ENCODE data around the gene ARPC1B. TPM values are rescaled to one million over a fixed set of nuclear protein-coding genes. Genes with fewer than 3 reads are reported as not detected.

The ARPC1B gene
- 267 to 303 TPM (median 287 TPM) in 5 replicates for total RNA-seq (2022; extraction: Qiagen RNA extraction; ENCODE audit: low read depth)

DNA sequence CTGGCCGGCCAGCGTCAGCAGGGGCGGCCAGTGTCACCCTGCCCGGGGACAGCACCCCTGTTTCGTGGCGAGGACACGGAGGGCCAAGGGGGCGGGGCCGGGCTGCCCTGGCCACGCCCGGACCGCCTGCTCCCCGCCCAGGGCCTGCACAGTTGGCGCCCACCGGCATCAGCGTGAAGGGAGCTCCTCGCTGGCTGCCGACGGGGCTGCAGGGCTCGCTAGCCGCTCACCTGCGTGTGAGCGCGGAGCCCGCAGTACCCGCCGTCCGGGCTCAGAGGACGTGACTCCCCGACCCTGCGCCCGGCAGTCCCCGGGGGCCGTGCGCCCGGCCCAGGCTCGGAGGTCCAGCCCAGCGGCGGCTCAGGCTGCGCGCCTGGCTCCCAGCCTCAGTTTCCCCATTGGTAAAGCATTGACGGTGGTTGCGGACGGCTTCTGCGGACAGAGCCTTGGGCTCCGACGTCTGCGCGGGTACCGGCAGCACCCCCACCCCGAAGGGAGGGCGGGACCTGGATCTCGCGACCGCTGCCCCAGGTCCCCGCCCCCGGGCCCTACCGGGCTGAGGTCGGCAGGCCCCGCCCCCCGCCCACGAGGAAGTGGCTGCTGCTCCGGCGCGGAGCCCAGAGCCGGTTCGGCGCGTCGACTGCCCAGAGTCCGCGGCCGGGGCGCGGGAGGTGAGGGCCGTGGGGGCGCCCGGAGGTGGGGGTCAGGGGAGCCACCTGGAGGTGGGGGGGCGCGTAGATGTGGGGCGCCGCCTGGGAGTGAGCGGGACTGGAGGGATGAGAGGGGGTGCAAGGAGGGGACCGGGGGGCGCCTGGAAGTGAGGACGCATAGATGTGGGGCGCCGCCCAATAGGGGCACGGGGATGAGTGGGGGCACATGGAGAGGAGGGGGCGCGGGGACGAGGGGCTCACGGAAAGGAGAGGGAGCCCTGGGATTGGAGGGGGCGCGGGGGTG lies at the start of gene ARPC1B:
Gene ARPC1B, plus strand, starts transcription at position 620 of the 954 bp plus-strand sequence. CDS start 10,985 bp downstream, outside the sequence.

DNA sequence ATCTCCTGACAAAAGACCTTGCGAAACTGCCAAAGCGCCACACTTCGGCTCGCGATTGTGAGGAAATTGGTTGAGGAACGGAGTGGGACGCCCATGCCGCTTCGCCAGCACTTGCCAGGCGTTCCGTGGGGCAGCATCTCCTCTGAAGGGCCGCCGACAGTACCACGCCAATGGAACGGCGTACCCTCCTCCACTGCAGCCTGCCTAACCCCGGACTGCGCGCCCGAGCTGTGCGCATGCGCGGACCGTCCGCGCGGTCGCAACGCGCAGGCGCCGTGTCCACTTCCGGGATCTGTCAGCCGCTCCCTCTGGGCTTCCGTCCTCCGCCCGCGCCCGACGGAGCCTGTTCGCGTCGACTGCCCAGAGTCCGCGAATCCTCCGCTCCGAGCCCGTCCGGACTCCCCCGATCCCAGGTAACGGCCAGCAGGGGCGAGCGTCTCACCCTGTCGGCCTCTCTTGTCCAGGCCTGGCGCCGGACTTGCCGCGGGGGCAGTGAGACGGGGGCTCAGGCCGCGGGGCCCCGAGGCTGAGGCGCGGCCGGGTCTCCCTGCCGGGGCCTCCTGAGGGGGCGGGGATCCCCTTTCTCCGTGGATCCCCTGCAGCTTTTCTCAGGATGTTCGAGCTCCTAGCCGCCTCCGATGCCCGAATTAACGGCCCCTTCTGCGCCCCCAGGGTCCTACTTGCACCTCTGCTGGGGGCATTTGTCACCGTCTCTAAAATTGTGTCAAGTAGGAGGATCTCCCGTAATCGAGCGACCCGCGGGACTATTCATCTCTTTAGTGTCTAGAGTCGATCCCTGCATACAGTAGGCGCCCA lies 48.7 kb upstream of the ARPC1B start, which contains the start of gene ARPC1A:
Gene ARPC1A, plus strand, starts transcription at position 307 of the 816 bp plus-strand sequence. CDS start 7,456 bp downstream, outside the sequence.

DNA sequence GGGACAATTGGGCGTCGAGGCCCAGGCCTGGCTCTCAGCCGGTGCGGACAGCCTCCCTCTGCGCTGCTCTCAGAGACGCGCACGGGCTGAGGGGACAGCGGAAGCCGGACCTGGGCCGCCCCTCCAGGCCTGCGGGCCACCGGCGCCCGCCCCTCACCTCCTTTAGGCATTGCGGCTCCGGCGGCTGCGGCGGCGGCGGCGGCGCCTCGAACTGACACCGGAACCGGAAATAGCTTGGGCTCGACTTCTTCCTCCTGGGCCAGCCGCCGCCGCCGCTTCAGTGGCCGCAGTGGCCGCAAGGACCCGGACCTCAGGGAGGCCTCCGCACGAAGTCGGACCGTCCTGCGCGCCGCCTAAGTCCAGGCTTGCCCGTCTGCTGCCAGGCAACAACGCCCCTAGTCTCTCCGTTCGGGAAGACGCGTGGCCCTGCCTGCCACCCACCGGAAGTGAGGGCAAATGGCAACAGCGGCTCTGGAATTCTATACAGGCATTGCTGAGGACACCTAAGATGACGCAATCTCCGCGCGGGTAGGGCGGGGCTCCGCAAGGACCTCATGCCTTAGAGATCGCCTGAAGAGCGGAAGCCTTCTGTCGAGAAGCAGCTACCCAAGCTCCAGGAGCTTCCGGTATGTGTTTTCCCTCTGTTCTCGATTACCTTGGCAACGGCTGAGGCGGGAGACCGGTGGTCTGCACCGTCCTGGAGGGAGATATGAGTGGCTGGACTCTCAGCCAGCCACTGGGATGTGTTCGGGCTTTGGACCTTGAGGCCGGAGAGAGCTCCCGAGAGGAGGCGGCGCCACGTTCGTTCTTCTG lies 34.1 kb downstream of the ARPC1B start, which contains the start of the genes BUD31 and PDAP1:
Gene BUD31, plus strand, starts transcription at position 591 of the 813 bp plus-strand sequence. CDS start 2,124 bp downstream, outside the sequence.
Gene PDAP1, minus strand, starts transcription at position 219 of the 813 bp plus-strand sequence. Its CDS starts 49 bp downstream, at position 170.

DNA sequence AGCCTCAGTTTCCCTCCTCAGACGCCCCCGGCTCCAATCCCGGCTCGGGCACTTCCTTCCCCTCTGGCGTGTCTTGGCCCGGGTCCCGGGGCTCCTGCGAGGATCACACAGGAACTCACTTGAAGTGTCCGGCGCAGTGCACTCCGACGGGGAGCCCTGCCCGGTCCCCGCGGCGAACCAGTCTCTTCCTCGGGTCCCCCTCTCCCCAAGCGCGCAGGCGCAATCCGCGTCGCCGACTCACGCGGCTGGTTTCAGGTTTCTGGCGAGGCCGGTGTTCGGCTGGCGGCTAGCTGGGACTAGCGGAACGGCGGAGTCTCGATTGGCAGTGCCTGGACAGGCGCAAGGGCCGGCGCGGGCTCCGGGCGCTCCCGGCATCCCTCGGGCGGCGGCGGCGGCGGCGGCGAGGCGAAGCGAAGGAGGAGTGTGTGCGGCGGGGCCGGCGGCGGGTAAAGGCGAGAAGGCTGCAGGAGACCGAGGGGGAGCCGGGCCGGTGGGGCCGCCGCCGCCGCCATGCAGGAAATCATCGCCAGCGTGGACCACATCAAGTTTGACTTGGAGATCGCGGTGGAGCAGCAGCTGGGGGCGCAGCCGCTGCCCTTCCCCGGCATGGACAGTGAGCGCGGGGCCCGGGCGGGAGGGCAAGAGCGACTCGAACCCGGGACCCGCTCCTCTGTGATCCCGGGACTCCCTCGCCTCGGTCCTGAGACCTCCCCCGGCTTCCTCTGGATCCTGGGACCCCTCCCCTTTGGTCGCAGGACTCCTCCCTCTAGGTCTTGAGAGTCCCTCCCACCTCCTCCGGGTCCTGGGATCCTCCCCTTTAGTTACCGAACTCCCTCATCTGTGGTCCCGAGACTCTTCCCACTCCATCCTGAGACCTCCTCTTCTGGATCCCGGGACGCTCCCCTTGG lies 64.3 kb downstream of the ARPC1B start, which contains the start of the genes CPSF4 and PTCD1:
Gene CPSF4, plus strand, starts transcription at position 371 of the 908 bp plus-strand sequence. Its CDS starts 140 bp downstream, at position 511.
Gene PTCD1, minus strand, starts transcription at position 226 of the 908 bp plus-strand sequence. CDS start 3,556 bp downstream, outside the sequence.

Other genes starting within 250 kb of the ARPC1B start
- gene SMURF1, start 230.6 kb upstream of the ARPC1B start, total RNA-seq (2022; extraction: Qiagen RNA extraction; ENCODE audit: low read depth) = 24.1 to 30.3 TPM (median 25.8 TPM) in 5 replicates
- gene KPNA7, start 166.6 kb upstream of the ARPC1B start, total RNA-seq (2022; extraction: Qiagen RNA extraction; ENCODE audit: low read depth) = 0.97 to 1.7 TPM (median 1.2 TPM) in 5 replicates
- 0.64 to 1.0 TPM (median 0.84 TPM) in 5 replicates for gene MYH16, start 101.9 kb upstream of the ARPC1B start, total RNA-seq (2022; extraction: Qiagen RNA extraction; ENCODE audit: low read depth)
- 133 to 146 TPM (median 136 TPM) in 5 replicates for gene ARPC1A, start 48.8 kb upstream of the ARPC1B start, total RNA-seq (2022; extraction: Qiagen RNA extraction; ENCODE audit: low read depth)
- 169 to 200 TPM (median 181 TPM) in 5 replicates for gene PDAP1, start 33.9 kb downstream of the ARPC1B start, total RNA-seq (2022; extraction: Qiagen RNA extraction; ENCODE audit: low read depth)
- 134 to 165 TPM (median 150 TPM) in 5 replicates for gene BUD31, start 34.2 kb downstream of the ARPC1B start, total RNA-seq (2022; extraction: Qiagen RNA extraction; ENCODE audit: low read depth)
- 6.7 to 7.3 TPM (median 6.8 TPM) in 5 replicates for gene PTCD1, start 64.1 kb downstream of the ARPC1B start, total RNA-seq (2022; extraction: Qiagen RNA extraction; ENCODE audit: low read depth)
- 35.0 to 45.7 TPM (median 42.4 TPM) in 5 replicates for gene CPSF4, start 64.2 kb downstream of the ARPC1B start, total RNA-seq (2022; extraction: Qiagen RNA extraction; ENCODE audit: low read depth)
- gene ATP5MF, start 91.4 kb downstream of the ARPC1B start, total RNA-seq (2022; extraction: Qiagen RNA extraction; ENCODE audit: low read depth) = 885 to 1,454 TPM (median 964 TPM) in 5 replicates
- 7.9 to 9.9 TPM (median 8.7 TPM) in 5 replicates for gene ZNF789, start 98.2 kb downstream of the ARPC1B start, total RNA-seq (2022; extraction: Qiagen RNA extraction; ENCODE audit: low read depth)
- gene ZNF394, start 125.6 kb downstream of the ARPC1B start, total RNA-seq (2022; extraction: Qiagen RNA extraction; ENCODE audit: low read depth) = 15.1 to 19.6 TPM (median 18.5 TPM) in 5 replicates
- 9.0 to 10.3 TPM (median 9.5 TPM) in 5 replicates for gene ZKSCAN5, start 129.9 kb downstream of the ARPC1B start, total RNA-seq (2022; extraction: Qiagen RNA extraction; ENCODE audit: low read depth)
- 5.7 to 6.8 TPM (median 6.0 TPM) in 5 replicates for gene FAM200A, start 177.4 kb downstream of the ARPC1B start, total RNA-seq (2022; extraction: Qiagen RNA extraction; ENCODE audit: low read depth)
- gene ZNF655, start 183.9 kb downstream of the ARPC1B start, total RNA-seq (2022; extraction: Qiagen RNA extraction; ENCODE audit: low read depth) = 54.1 to 63.6 TPM (median 57.3 TPM) in 5 replicates
- 0.75 to 1.4 TPM (median 1.1 TPM) in 5 replicates for gene TMEM225B, start 223.5 kb downstream of the ARPC1B start, total RNA-seq (2022; extraction: Qiagen RNA extraction; ENCODE audit: low read depth)
- gene ZSCAN25, start 242.2 kb downstream of the ARPC1B start, total RNA-seq (2022; extraction: Qiagen RNA extraction; ENCODE audit: low read depth) = 8.1 to 10.8 TPM (median 9.7 TPM) in 5 replicates